Osteoblast (primary cell): ENCODE measurements around the gene F11R. TPM values are rescaled to one million over a fixed set of nuclear protein-coding genes. Genes with fewer than 3 reads are reported as not detected.
A peak's percentile ranks its signal among the peaks of the same experiment; 100 is the strongest.

Experiments used
- DNase-seq: peaks from one replicate; pipeline ENCODE4 v3.0.0; 2011; ENCODE audit warnings: low spot score, mixed read lengths; ENCODE audit not compliant: insufficient read length; ENCODE audit errors: missing footprints
- H2AFZ ChIP-seq: 2 replicates; pipeline ENCODE4 v1.6.0; 2011; ENCODE audit warnings: mild to moderate bottlenecking, low read length
- H3K27ac ChIP-seq: 2 replicates; pipeline ENCODE4 v1.5.1; 2011; ENCODE audit warnings: mild to moderate bottlenecking, low read depth, low read length, moderate library complexity
- H3K27me3 ChIP-seq: 2 replicates; pipeline ENCODE4 v1.6.0; 2012; ENCODE audit warnings: mild to moderate bottlenecking, control low read depth, inconsistent platforms, low read length, moderate library complexity; ENCODE audit not compliant: insufficient read depth
- H3K36me3 ChIP-seq: 2 replicates; pipeline ENCODE4 v1.5.1; 2011; ENCODE audit warnings: mild to moderate bottlenecking, low read length, control low read depth, moderate library complexity; ENCODE audit not compliant: insufficient read depth
- H3K4me1 ChIP-seq: 2 replicates; pipeline ENCODE4 v1.5.1; 2011; ENCODE audit warnings: mild to moderate bottlenecking, low read length, control low read depth, moderate library complexity; ENCODE audit not compliant: insufficient read depth
- H3K4me2 ChIP-seq: 2 replicates; pipeline ENCODE4 v1.6.0; 2011; ENCODE audit warnings: mild to moderate bottlenecking, low read length; ENCODE audit not compliant: insufficient read depth
- H3K4me3 ChIP-seq: fragments of 200-600 bp; sonication (generic); 3 replicates; pipeline ENCODE4 v1.5.1; 2012; ENCODE audit warnings: mild to moderate bottlenecking, low read length, inconsistent platforms; ENCODE audit not compliant: insufficient read depth
- H3K79me2 ChIP-seq: 2 replicates; pipeline ENCODE4 v1.6.0; 2012; ENCODE audit warnings: mild to moderate bottlenecking, low read length, control low read depth, inconsistent platforms; ENCODE audit not compliant: insufficient read depth
- H3K9me3 ChIP-seq: 2 replicates; pipeline ENCODE4 v1.5.1; 2011; ENCODE audit warnings: low read depth, low read length, control low read depth
- H4K20me1 ChIP-seq: 2 replicates; pipeline ENCODE4 v1.6.0; 2012; ENCODE audit warnings: mild to moderate bottlenecking, low read length, control low read depth; ENCODE audit not compliant: insufficient read depth
- total RNA-seq: library from RNA; depleted of rRNA; stranded (reverse); fragments of >200 nt; gene quantifications from 2 replicates; pipeline ENCODE4 v1.2.3, GENCODE V29; 2012
- TF ChIP-seq, protein P1 (sequence below): IDR thresholded peaks from 2 replicates; pipeline ENCODE4 v1.5.1; 2011; ENCODE audit warnings: mild to moderate bottlenecking, low read depth, low read length, moderate library complexity; ENCODE audit errors: extremely low read depth

Gene F11R
- total RNA-seq, 1 donor: 0.72 TPM

GRCh38 chr1:161059293-161059692 is 38.3 kb upstream of the F11R start:
- Histone ChIP-seq H3K9me3 (no peaks in the 10 kb centered on the region), H2AFZ (no peak overlapping the region), H3K36me3 (no peaks in the 10 kb centered on the region), H3K27me3 (peaks cover 8% of the 10 kb centered on the region), H3K4me2 (no peak overlapping the region), H3K4me1 (no peaks in the 10 kb centered on the region), H3K79me2 (no peaks in the 10 kb centered on the region), H3K4me3 (no peak overlapping the region), H4K20me1 (no peaks in the 10 kb centered on the region), H3K27ac (no peak overlapping the region)
- TF ChIP-seq, protein P1, sequence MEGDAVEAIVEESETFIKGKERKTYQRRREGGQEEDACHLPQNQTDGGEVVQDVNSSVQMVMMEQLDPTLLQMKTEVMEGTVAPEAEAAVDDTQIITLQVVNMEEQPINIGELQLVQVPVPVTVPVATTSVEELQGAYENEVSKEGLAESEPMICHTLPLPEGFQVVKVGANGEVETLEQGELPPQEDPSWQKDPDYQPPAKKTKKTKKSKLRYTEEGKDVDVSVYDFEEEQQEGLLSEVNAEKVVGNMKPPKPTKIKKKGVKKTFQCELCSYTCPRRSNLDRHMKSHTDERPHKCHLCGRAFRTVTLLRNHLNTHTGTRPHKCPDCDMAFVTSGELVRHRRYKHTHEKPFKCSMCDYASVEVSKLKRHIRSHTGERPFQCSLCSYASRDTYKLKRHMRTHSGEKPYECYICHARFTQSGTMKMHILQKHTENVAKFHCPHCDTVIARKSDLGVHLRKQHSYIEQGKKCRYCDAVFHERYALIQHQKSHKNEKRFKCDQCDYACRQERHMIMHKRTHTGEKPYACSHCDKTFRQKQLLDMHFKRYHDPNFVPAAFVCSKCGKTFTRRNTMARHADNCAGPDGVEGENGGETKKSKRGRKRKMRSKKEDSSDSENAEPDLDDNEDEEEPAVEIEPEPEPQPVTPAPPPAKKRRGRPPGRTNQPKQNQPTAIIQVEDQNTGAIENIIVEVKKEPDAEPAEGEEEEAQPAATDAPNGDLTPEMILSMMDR: no peak
- peak; percentile 15 for DNase-seq

DNA sequence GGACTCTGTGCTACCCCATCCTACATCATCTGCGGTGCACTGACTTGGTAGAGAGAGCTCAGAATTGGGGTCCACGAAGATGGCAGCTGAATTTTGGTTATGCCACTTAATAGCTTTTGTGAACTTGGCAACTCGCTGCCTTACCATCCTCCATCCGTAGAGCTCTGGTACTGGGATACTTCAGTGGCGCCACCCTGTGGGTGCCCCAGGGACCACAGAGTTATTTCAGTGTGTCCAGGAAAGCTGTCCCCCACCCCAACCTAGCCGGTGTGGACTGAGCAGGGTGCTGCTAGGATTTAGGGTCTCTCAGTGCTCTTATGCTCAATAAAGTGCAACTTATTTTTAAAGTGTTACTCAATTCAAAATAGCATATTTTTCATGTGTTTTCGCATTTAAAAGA is 33.9 kb upstream of the F11R start:
- H2AFZ ChIP-seq: no peak overlapping the region
- no peaks in the 10 kb centered on the region for H3K36me3 ChIP-seq
- H3K4me2 ChIP-seq: no peak overlapping the region
- no peaks in the 10 kb centered on the region for H4K20me1 ChIP-seq
- no peaks in the 10 kb centered on the region for H3K27me3 ChIP-seq
- no peaks in the 10 kb centered on the region for H3K79me2 ChIP-seq
- DNase-seq: peak; percentile 75
- no peaks in the 10 kb centered on the region for H3K4me1 ChIP-seq
- H3K27ac ChIP-seq: no peak overlapping the region
- TF ChIP-seq, protein P1: no peak
- H3K4me3 ChIP-seq: no peak overlapping the region
- H3K9me3 ChIP-seq: no peaks in the 10 kb centered on the region

DNA sequence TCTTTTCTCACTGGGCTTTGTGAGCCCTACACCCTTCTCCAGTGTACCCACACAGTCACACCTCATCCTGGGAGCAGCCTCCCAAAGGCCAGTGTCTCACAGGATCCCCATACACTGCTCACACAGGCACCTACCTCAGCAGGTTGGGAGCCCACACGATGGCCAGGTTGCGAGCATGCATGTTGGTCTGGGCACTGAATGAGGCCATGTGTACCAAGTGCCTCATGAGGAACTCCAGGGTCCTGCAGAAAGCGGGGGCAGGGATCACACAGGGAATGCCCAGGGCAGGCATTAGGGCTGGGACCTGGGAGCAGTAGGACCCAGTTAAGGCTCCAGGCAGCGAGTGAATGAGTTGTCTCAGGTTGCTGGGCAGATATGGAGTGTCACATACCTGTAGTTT is 33.3 kb upstream of the F11R start:
- H3K36me3 ChIP-seq: no peaks in the 10 kb centered on the region
- no peaks in the 10 kb centered on the region for H4K20me1 ChIP-seq
- no peak overlapping the region for H2AFZ ChIP-seq
- no peaks in the 10 kb centered on the region for H3K27me3 ChIP-seq
- peaks cover 5% of the 10 kb centered on the region for H3K9me3 ChIP-seq
- no peaks in the 10 kb centered on the region for H3K79me2 ChIP-seq
- H3K4me1 ChIP-seq: no peaks in the 10 kb centered on the region
- H3K4me3 ChIP-seq: no peak overlapping the region
- no peak overlapping the region for H3K4me2 ChIP-seq
- peak; percentile 45 for DNase-seq
- TF ChIP-seq, protein P1: no peak
- H3K27ac ChIP-seq: no peak overlapping the region

GRCh38 chr1:161052899-161053298 is 31.9 kb upstream of the F11R start:
- Histone ChIP-seq H2AFZ (no peak overlapping the region), H3K4me3 (no peak overlapping the region), H3K4me2 (no peak overlapping the region), H3K4me1 (no peaks in the 10 kb centered on the region), H3K27ac (no peak overlapping the region), H3K36me3 (no peaks in the 10 kb centered on the region), H3K9me3 (peaks cover 7% of the 10 kb centered on the region), H4K20me1 (no peaks in the 10 kb centered on the region), H3K79me2 (no peaks in the 10 kb centered on the region), H3K27me3 (no peaks in the 10 kb centered on the region)
- TF ChIP-seq, protein P1: no peak
- DNase-seq: peak; percentile 69
